Activated CD4-positive, alpha-beta memory T cell treated with anti-CD3 and anti-CD28 coated beads, Interleukin-2, amount 10 ng/mL, durations not matched to agents 7 days and 5 days (primary cell): ENCODE measurements around the gene LDHB. TPM values are rescaled to one million over a fixed set of nuclear protein-coding genes. Genes with fewer than 3 reads are reported as not detected.
A peak's percentile ranks its signal among the peaks of the same experiment; 100 is the strongest.

Source experiments
- CTCF ChIA-PET: fragments of 350-600 bp; sonication (Branson Sonifier 250); formaldehyde crosslinking; loops from one replicate; lab custom pipeline; 2021; ENCODE audit warnings: antibody characterized with exemption, inconsistent platforms; lab: Charles Lee
- POLR2A ChIA-PET: fragments of 350-600 bp; sonication (Branson Sonifier 250); formaldehyde crosslinking; loops from one replicate; lab custom pipeline; 2021; ENCODE audit warnings: antibody characterized with exemption; lab: Charles Lee
- DNase-seq: peaks from one replicate; pipeline ENCODE4 v3.0.0-alpha.2; 2020
- H3K27ac Mint-ChIP-seq: one replicate; pipeline ENCODE4 v1.8.0; 2021; ENCODE audit warnings: mild to moderate bottlenecking, mixed read lengths
- H3K27me3 Mint-ChIP-seq: one replicate; pipeline ENCODE4 v1.8.0; 2021; ENCODE audit warnings: mixed read lengths
- H3K36me3 Mint-ChIP-seq: one replicate; pipeline ENCODE4 v1.8.0; 2021; ENCODE audit warnings: low read depth, mixed read lengths
- H3K4me1 Mint-ChIP-seq: one replicate; pipeline ENCODE4 v1.8.0; 2021; ENCODE audit warnings: mixed read lengths
- H3K4me3 Mint-ChIP-seq: one replicate; pipeline ENCODE4 v1.8.0; 2021; ENCODE audit warnings: mild to moderate bottlenecking, mixed read lengths
- H3K9me3 Mint-ChIP-seq: one replicate; pipeline ENCODE4 v1.8.0; 2021; ENCODE audit warnings: mixed read lengths
- total RNA-seq, 2 experiments: library from RNA; stranded (reverse); gene quantifications; one replicate each; pipeline ENCODE4 v1.2.3, GENCODE V29; 2021

The LDHB gene
- total RNA-seq, 2 experiments from 2014 or later = 955 to 985 TPM

DNA sequence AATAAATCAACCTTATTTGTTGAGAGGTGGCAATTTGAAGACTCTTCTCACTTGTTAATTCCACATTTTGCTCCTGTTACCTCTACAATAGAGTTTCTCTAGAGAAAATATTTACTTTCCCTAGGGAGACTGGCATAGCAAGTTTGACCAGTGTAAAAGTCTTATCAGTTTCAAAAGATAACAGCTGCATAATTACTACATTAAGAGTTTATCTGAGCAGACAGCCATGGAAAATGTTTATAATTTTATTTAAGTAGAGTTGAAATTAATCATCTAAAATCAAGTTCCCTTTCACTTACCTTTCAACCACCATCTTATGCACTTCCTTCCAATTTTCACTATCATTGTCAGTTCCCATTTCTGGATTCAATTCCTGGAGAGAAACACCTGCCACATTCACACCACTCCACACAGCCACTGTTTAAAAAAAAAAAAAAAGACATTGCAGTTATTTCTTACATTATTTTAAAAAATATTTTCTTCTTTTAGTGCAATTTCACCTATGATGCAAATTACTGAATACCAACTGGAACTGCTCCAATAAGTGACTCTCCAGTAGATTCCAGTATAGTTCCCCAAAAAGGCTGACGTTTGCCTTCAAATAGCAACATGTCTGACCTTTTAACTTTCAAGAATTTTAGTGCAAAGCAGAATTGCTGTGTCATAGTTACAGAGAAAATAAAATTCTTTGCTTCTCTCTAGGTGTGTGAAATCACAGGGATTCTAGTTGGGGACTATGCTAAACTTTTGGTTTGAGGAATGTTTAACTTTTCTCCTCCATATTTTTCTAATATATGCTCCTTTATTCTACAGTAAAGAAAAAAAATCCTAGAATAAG, 19.4 kb downstream of the LDHB start:
- POLR2A ChIA-PET = interaction anchor here (1.3 to 1.5 kb wide), 3 partner anchors 9 to 17 kb away, joined by 3 to 5 read pairs (median 4); no protein-coding TSS in a partner anchor
- Mint-ChIP-seq H3K4me1 (peaks cover 30% of the 10 kb centered on the region), H3K9me3 (no peaks in the 10 kb centered on the region), H3K27me3 (no peaks in the 10 kb centered on the region), H3K27ac (no peak overlapping the region), H3K4me3 (no peak overlapping the region), H3K36me3 (peaks cover 83% of the 10 kb centered on the region)
- CTCF ChIA-PET = no interaction called here
- no peak for DNase-seq

DNA sequence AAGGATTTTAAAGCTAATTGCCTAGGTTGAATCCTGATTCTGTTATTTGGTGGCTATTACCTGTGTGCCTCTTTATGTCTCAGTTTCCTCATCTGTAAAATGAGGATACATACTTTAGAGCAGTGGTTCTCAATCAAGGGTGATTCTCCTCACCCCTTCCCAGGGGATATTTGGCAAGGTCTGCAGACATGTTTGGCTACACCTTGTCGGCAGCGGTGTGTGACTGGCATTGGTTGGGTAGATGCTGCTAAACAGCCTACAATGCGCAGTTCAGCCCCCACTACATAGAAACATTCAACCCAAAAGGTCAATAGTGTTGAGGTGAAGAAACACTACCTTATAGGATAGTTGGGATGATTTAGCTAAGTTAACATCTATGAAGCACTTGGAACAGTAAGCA, 23.4 kb downstream of the LDHB start:
- no peak for DNase-seq
- Mint-ChIP-seq H3K36me3 (peaks cover 69% of the 10 kb centered on the region), H3K4me1 (peaks cover 8% of the 10 kb centered on the region), H3K27me3 (no peaks in the 10 kb centered on the region), H3K27ac (no peak overlapping the region), H3K4me3 (no peak overlapping the region), H3K9me3 (no peaks in the 10 kb centered on the region)
- ChIA-PET POLR2A (no interaction called here), CTCF (no interaction called here)

DNA sequence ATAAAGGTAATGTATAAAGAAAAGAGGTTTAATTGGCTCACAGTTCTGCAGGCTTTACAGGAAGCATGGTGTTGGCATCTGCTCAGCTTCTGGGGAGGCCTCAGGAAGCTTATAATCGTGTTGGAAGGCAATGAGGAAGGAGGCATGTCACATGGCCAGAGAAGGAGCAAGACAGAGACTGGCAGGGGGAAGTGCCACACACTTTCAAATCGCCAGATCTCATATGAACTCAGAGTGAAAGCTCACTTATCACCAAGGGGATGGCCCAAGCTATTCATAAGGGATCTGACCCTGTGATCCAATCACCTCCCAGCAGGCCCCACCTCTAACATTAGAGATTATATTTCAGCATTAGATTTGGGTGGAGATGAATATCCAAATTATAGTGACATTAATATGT, 26.3 kb downstream of the LDHB start:
- peaks cover 48% of the 10 kb centered on the region for H3K36me3 Mint-ChIP-seq
- H3K27me3 Mint-ChIP-seq = no peaks in the 10 kb centered on the region
- H3K27ac Mint-ChIP-seq = no peak overlapping the region
- no peaks in the 10 kb centered on the region for H3K4me1 Mint-ChIP-seq
- no peaks in the 10 kb centered on the region for H3K9me3 Mint-ChIP-seq
- ChIA-PET CTCF (no interaction called here), POLR2A (interaction anchor here (1.0 to 1.2 kb wide), 2 partner anchors 11 to 26 kb away, joined by 3 to 5 read pairs; partner anchors contain the start of gene LDHB)
- H3K4me3 Mint-ChIP-seq = no peak overlapping the region
- DNase-seq = no peak

DNA sequence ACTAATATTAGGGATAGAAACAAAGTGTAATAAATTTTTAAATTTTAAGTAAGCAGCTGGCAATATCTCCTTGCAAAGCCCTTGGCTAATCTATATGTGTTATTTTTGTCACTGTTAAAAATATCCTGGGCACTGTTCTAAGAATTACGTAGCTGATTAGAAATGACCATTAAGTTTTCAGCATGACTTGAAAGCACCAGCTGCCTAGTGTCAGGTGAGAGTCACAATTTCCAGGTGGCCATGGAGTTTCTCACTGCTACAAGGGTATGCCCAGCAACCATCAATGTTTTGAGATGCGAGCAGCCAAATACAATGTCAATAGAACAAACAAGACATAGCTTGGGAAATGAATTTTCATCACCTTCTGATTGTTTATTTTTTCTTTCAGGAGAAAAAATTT, 29.7 kb downstream of the LDHB start:
- ChIA-PET POLR2A (interaction anchor here (1.3 kb wide), 1 partner anchor 127 kb away, joined by 4 read pairs; the partner anchor contains the start of gene RECQL), CTCF (no interaction called here)
- peaks cover 28% of the 10 kb centered on the region for H3K36me3 Mint-ChIP-seq
- DNase-seq = no peak
- H3K4me1 Mint-ChIP-seq = no peaks in the 10 kb centered on the region
- H3K27me3 Mint-ChIP-seq = no peaks in the 10 kb centered on the region
- H3K9me3 Mint-ChIP-seq = peaks cover 2% of the 10 kb centered on the region
- no peak overlapping the region for H3K4me3 Mint-ChIP-seq
- H3K27ac Mint-ChIP-seq = no peak overlapping the region

DNA sequence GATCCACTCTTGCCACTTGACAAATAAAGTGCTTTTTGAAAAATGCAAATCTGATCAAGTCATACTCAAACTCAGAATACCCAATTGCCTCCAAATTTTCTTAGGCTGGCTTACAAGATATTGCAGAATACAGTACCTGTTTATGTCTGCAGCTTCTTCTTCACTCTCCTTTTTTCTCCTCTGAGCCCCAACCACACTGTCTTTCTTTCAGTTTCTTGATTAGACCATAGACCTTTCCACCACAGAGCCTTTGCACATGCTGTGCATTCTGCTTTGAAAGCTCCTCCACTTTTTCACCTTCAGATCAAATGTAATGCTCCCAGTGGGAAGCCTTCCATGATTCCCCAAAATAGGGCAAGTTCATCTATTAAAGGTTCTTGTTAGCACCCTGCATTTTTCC, 39.1 kb downstream of the LDHB start:
- peaks cover 38% of the 10 kb centered on the region for H3K4me1 Mint-ChIP-seq
- H3K4me3 Mint-ChIP-seq = no peak overlapping the region
- ChIA-PET CTCF (interaction anchor here (1.1 kb wide), 1 partner anchor 62 kb away, joined by 5 read pairs; no protein-coding TSS in a partner anchor), POLR2A (interaction anchor here (1.1 to 1.7 kb wide), 2 partner anchors 17 to 41 kb away, joined by 3 to 4 read pairs; no protein-coding TSS in a partner anchor)
- H3K27me3 Mint-ChIP-seq = no peaks in the 10 kb centered on the region
- no peak overlapping the region for H3K27ac Mint-ChIP-seq
- H3K36me3 Mint-ChIP-seq = no peaks in the 10 kb centered on the region
- H3K9me3 Mint-ChIP-seq = no peaks in the 10 kb centered on the region
- DNase-seq = no peak

DNA sequence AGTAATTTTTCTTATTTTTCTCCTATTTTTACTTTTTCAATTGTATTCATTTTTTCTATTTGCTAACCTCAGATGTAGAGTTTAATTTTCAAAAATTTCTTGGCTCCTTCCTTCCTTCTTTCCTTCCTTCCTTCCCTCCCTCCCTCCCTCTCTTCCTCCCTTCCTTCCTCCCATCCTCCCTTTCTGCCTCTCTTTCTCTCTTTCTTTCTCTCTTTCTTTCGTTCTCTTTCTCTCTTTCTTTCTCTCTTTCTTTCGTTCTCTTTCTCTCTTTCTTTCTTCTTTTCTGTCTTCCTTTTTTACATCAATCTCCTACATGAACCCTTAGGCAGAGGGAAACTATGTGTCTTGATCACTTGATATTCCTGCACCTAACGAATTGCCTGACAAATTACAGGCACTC, 40.6 kb downstream of the LDHB start:
- no peak for DNase-seq
- Mint-ChIP-seq H3K27ac (no peak overlapping the region), H3K36me3 (peaks cover 2% of the 10 kb centered on the region), H3K4me3 (no peak overlapping the region), H3K9me3 (no peaks in the 10 kb centered on the region), H3K4me1 (peaks cover 43% of the 10 kb centered on the region), H3K27me3 (no peaks in the 10 kb centered on the region)
- POLR2A ChIA-PET = interaction anchor here (1.7 kb wide), 1 partner anchor 18 kb away, joined by 4 read pairs; no protein-coding TSS in a partner anchor
- CTCF ChIA-PET = no interaction called here

DNA sequence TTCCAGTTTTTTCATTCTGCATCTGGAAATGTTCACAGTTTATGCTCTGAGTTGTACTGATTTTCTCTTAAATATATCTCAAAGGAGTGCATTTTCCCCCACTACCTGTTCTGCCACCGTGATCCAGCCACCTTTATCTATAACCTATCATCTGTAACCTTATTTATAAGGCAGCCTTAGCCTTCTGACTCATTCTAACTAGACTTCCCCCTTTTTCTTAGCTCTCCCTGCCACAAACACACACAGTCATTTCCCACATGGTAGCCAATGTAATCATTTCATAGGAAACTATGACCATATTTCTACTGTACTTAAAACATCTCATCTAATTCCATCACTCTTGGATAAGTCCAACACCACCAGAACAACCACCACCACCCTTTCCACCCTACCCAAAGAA, 42.2 kb downstream of the LDHB start:
- no peaks in the 10 kb centered on the region for H3K9me3 Mint-ChIP-seq
- H3K36me3 Mint-ChIP-seq = peaks cover 2% of the 10 kb centered on the region
- peaks cover 43% of the 10 kb centered on the region for H3K4me1 Mint-ChIP-seq
- CTCF ChIA-PET = interaction anchor here (0.9 to 1.2 kb wide), 2 partner anchors 70 to 82 kb away, joined by 3 read pairs; no protein-coding TSS in a partner anchor
- POLR2A ChIA-PET = interaction anchor here (1.1 to 1.6 kb wide), 4 partner anchors 40 to 114 kb away, joined by 3 to 14 read pairs (median 5); partner anchors contain the start of genes GOLT1B, LDHB and RECQL
- no peak for DNase-seq
- no peaks in the 10 kb centered on the region for H3K27me3 Mint-ChIP-seq
- no peak overlapping the region for H3K4me3 Mint-ChIP-seq
- H3K27ac Mint-ChIP-seq = peak overlapping the region; percentile 40

DNA sequence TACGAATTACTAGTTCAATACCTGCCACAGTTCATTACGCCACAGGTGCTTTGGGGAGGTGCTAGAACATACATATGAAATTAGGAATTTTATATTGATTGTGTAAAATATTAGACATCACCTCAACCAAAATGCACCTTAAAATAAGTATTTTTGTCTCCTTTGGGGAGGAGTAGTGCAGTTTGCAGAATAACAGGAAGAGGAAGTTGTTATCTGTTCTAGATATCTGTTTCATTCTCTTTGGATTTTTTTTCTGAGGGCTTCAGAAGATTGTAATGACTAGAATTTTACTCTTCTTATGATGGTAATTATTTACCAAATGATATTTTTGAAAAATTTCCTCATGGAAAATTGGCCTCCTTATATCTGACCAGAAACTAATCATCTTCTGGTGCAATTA, 43.1 kb downstream of the LDHB start:
- Mint-ChIP-seq H3K27ac (peak overlapping the region; percentile 40), H3K36me3 (peaks cover 2% of the 10 kb centered on the region), H3K27me3 (no peaks in the 10 kb centered on the region), H3K4me1 (peaks cover 43% of the 10 kb centered on the region), H3K9me3 (no peaks in the 10 kb centered on the region), H3K4me3 (no peak overlapping the region)
- ChIA-PET POLR2A (no interaction called here), CTCF (interaction anchor here (1.1 kb wide), 1 partner anchor 9 kb away, joined by 5 read pairs; the partner anchor contains the start of gene GYS2)
- DNase-seq = no peak

DNA sequence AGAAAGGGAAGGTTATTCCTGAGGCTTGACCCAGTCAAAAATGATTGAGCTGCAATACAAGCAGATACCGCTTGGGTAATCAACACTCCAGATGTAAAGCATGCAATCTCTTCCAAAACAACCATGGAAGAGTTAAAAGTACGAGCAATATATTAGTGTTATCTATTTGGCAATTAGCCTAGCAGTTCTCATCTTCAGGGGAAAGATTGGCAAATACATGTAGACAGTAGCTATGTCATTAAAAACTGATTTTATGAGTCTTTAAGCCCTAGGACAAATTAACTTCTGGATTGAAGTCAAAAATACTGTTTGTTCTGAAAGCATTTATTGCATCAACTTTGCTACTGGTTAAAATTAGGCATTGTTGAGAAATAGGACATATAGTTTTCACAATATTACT, 43.7 kb downstream of the LDHB start:
- H3K36me3 Mint-ChIP-seq = peaks cover 2% of the 10 kb centered on the region
- H3K27ac Mint-ChIP-seq = no peak overlapping the region
- CTCF ChIA-PET = interaction anchor here (1.1 kb wide), 1 partner anchor 9 kb away, joined by 5 read pairs; the partner anchor contains the start of gene GYS2
- H3K4me1 Mint-ChIP-seq = peaks cover 42% of the 10 kb centered on the region
- DNase-seq = no peak
- no peak overlapping the region for H3K4me3 Mint-ChIP-seq
- H3K9me3 Mint-ChIP-seq = no peaks in the 10 kb centered on the region
- POLR2A ChIA-PET = no interaction called here
- no peaks in the 10 kb centered on the region for H3K27me3 Mint-ChIP-seq

DNA sequence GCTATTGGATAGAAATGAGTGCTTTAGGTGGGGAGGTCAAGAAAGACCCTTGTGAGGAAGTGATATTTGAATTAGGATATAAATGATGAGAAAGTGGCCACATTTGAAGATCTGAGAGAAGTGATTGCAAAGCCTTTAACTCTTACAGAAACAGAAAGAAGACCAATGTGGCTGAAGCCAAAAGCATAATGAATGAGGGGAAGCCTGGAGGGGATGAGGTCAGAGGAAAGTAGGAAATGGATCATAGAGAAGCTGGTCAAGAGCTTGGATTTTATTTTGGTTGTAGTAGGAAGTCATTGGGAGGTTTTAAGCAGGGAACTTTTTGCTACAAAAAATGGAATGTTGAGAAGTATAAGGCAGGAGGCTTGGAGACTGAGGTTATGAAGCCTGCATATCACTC, 49.4 kb downstream of the LDHB start:
- peaks cover 3% of the 10 kb centered on the region for H3K4me1 Mint-ChIP-seq
- ChIA-PET POLR2A (no interaction called here), CTCF (interaction anchor here (3.3 kb wide), 1 partner anchor 72 kb away, joined by 30 read pairs; no protein-coding TSS in a partner anchor)
- H3K27me3 Mint-ChIP-seq = no peaks in the 10 kb centered on the region
- no peak for DNase-seq
- peaks cover 2% of the 10 kb centered on the region for H3K36me3 Mint-ChIP-seq
- H3K27ac Mint-ChIP-seq = no peak overlapping the region
- H3K9me3 Mint-ChIP-seq = no peaks in the 10 kb centered on the region
- H3K4me3 Mint-ChIP-seq = no peak overlapping the region

DNA sequence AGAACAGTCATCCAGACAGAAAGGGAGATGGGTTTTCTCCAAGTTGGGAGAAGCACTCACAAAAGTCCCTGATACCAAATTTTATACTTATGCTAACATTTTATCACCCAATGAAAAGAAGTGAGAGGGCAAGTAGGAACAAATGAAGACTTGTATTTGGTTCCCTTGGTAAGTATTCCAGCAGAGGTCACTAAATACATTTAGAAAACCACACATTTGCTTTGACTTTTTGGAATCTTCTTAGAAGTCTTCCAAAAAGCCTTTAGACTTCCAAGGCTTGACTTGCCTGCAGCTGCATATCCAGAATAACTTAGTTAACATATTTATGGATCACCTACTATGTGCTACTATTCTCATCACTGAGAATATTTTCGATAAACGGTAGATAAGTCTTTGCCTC, 49.9 kb downstream of the LDHB start:
- Mint-ChIP-seq H3K27ac (no peak overlapping the region), H3K4me3 (no peak overlapping the region), H3K27me3 (peaks cover 3% of the 10 kb centered on the region), H3K36me3 (no peaks in the 10 kb centered on the region), H3K4me1 (no peaks in the 10 kb centered on the region), H3K9me3 (no peaks in the 10 kb centered on the region)
- CTCF ChIA-PET = interaction anchor here (3.3 kb wide), 1 partner anchor 73 kb away, joined by 30 read pairs; no protein-coding TSS in a partner anchor
- POLR2A ChIA-PET = no interaction called here
- DNase-seq = no peak

DNA sequence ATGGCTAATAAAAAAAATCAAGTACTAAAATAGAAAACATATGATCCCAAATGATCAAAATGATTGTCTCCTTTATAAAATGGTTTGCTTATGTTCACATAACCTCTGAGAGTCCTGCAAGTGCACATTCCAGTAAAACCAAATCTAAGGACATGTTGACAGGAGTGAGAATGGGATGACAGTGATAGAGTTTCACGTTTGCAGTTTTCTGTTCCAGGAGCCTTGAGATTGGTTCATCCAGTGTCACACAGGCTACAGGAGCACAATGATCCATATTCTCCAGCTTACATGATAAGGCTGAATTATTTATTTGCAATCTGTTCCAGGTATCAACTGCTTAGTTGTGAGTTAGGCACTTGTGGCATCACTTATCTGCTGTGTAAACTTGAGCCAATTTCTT, 51.5 kb downstream of the LDHB start:
- ChIA-PET CTCF (interaction anchor here (1.6 kb wide), 2 partner anchors 8 to 74 kb away, joined by 5 to 11 read pairs; no protein-coding TSS in a partner anchor), POLR2A (no interaction called here)
- Mint-ChIP-seq H3K4me3 (no peak overlapping the region), H3K27ac (no peak overlapping the region), H3K27me3 (peaks cover 3% of the 10 kb centered on the region), H3K36me3 (no peaks in the 10 kb centered on the region), H3K9me3 (no peaks in the 10 kb centered on the region), H3K4me1 (no peaks in the 10 kb centered on the region)
- no peak for DNase-seq
